Ovary (tissue), 9 donors: ENCODE data around the gene NUDT22. TPM values are rescaled to one million over a fixed set of nuclear protein-coding genes. Genes with fewer than 3 reads are reported as not detected.

ENCODE experiments used
- DNase-seq, 5 donors: peaks; one replicate each; pipeline ENCODE4 v3.0.0-alpha.2; 2019 to 2020
- H3K27ac ChIP-seq, 2 donors: fragments of 200-600 bp; one replicate each; pipeline versions ENCODE4 v1.5.1 to v1.8.0; 2019 to 2022
- H3K27me3 ChIP-seq: fragments of 200-600 bp; one replicate; pipeline ENCODE4 v1.8.0; 2022
- H3K36me3 ChIP-seq: fragments of 200-600 bp; sonication (generic); one replicate; pipeline ENCODE4 v1.5.1; 2019
- H3K4me1 ChIP-seq: one replicate; pipeline ENCODE4 v1.8.1; 2013; ENCODE audit warnings: mild to moderate bottlenecking, moderate library complexity; ENCODE audit not compliant: insufficient read depth
- H3K4me3 ChIP-seq: fragments of 200-600 bp; sonication (generic); one replicate; pipeline ENCODE4 v1.5.1; 2017
- H3K9me3 ChIP-seq, 2 donors: fragments of 200-600 bp in 1 of 2; sonication (generic) in 1 of 2; one replicate each; pipeline versions ENCODE4 v1.5.1 to v1.8.1; 2013 to 2019; ENCODE audit warnings: mild to moderate bottlenecking in 1 of 2, moderate library complexity in 1 of 2
- CTCF ChIP-seq, 3 donors: fragments of 450-650 bp in 2 of 3; fragments of 200-600 bp in 1 of 3; IDR thresholded peaks; one replicate each; pipeline versions ENCODE4 v1.5.1 to v1.8.0; 2016 to 2022; ENCODE audit warnings: antibody characterized with exemption in 3 of 3, mild to moderate bottlenecking in 1 of 3
- EP300 ChIP-seq: sonication (generic); formaldehyde crosslinking; IDR thresholded peaks from one replicate; pipeline ENCODE4 v1.6.1; 2017; ENCODE audit warnings: antibody characterized with exemption
- POLR2A ChIP-seq: fragments of 450-650 bp; IDR thresholded peaks from one replicate; pipeline ENCODE4 v1.6.1; 2017; ENCODE audit warnings: antibody characterized with exemption, mild to moderate bottlenecking, moderate library complexity
- WGBS, 3 donors: extraction: QIAGEN DNeasy Blood & Tissue Kit in 1 of 3; methylation state at CpG; one replicate each; pipeline versions ENCODE4 v1.1.5 to v1.1.7; 2013 to 2017; 5-methylcytosine and 5-hydroxymethylcytosine counted together
- intact Hi-C, 4 donors: fragments of 100-400 bp; cut with DNase I; formaldehyde crosslinking; loops; one replicate each; pipeline versions ENCODE4 v1.11.0 to v1.15.1; 2022 to 2023
- polyA plus RNA-seq, 2 donors: library from polyadenylated mRNA; stranded (reverse); fragments of 200-250 nt in 1 of 2; fragments of 350-450 nt in 1 of 2; fragmentation: Illumina TruSeq in 1 of 2; extraction: RNeasy Lipid Tissue Mini Kit (QIAGEN cat#74804) in 1 of 2; gene quantifications; one replicate each; pipeline ENCODE4 v1.2.3, GENCODE V29; 2013 to 2014
- total RNA-seq, 7 donors: library from RNA; depleted of rRNA in 2 of 7; stranded (reverse); fragments of >200 nt in 2 of 7; fragmentation: NEBNext Ultra II Directional in 3 of 7; extraction: Animal tissue kit (Norgen Biotek cat#: 25700) in 3 of 7; gene quantifications; one replicate each; pipeline versions ENCODE4 v1.1.0 to v1.2.4, GENCODE V29; 2016 to 2023
- donor health status: DM: no; HTN: no; CAD: no; lungs with moderate emphysema.
- donor health status: DM: no; HTN: no; CAD: no.
- donor health status: Bipolar disorder and iron deficiency.
- donor health status: DM: yes; HTN: yes; CAD: no.
- donor health status: DM: no; HTN: no; CAD: no.
- donor health status: DM: yes; HTN: yes; CAD: no.

Gene NUDT22
- total and polyA plus RNA-seq, 9 donors, result 4.8 to 52.7 (median 36.8) TPM

- Histone ChIP-seq H3K4me1 (peaks cover 3% of the 10 kb centered on the region), H3K36me3 (no peaks in the 10 kb centered on the region), H3K9me3 (no peaks in the 10 kb centered on the region), H3K4me3 (no peak overlapping the region), H3K27me3 (no peaks in the 10 kb centered on the region), H3K27ac (no peak overlapping the region)
- peak in 3 of 5 donors; percentile 25 to 36 (median 25) for DNase-seq
- intact Hi-C loops, result no loop called here
- TF ChIP-seq CTCF (IDR thresholded peaks at IDR 0.05), result no peak
- no peak for TF ChIP-seq EP300
- no peak for TF ChIP-seq POLR2A
- WGBS, 3 donors, result 67 to 85% (median 75%) methylated on average over 7 of the region's 7 CpGs
Observed at GRCh38 chr11:64219354-64219684, 6.8 kb upstream of the NUDT22 start.

- 84 to 91% (median 85%) methylated on average over 10 of the region's 10 CpGs for WGBS, 3 donors
- intact Hi-C loops, result no loop called here
- H3K36me3 ChIP-seq, result no peaks in the 10 kb centered on the region
- TF ChIP-seq CTCF (IDR thresholded peaks at IDR 0.05) (no peak), EP300 (no peak), POLR2A (no peak)
- peak in 1 of 5 donors; percentile 20 for DNase-seq
- peaks cover 3% of the 10 kb centered on the region for H3K4me1 ChIP-seq
- no peak overlapping the region for H3K27ac ChIP-seq
- no peaks in the 10 kb centered on the region for H3K27me3 ChIP-seq
- no peaks in the 10 kb centered on the region for H3K9me3 ChIP-seq
- no peak overlapping the region for H3K4me3 ChIP-seq
Observed at GRCh38 chr11:64219755-64220154, 6.3 kb upstream of the NUDT22 start.

- intact Hi-C loops, result no loop called here
- WGBS, 3 donors, result 79 to 83% (median 80%) methylated on average over 16 to 17 of the region's 17 CpGs
- DNase-seq, result no peak
Observed at GRCh38 chr11:64220271-64220670, 5.8 kb upstream of the NUDT22 start.

GRCh38 chr11:64220798-64221197 is 5.3 kb upstream of the NUDT22 start:
- H3K4me3 ChIP-seq, result no peak overlapping the region
- no peaks in the 10 kb centered on the region for H3K9me3 ChIP-seq
- intact Hi-C loops, result no loop called here
- no peaks in the 10 kb centered on the region for H3K36me3 ChIP-seq
- H3K27ac ChIP-seq, result no peak overlapping the region
- peak in 3 of 5 donors; percentile 28 to 45 (median 37) for DNase-seq
- TF ChIP-seq CTCF (IDR thresholded peaks at IDR 0.05), result no peak
- no peak for TF ChIP-seq POLR2A
- peaks cover 8% of the 10 kb centered on the region for H3K4me1 ChIP-seq
- H3K27me3 ChIP-seq, result no peaks in the 10 kb centered on the region
- 84 to 95% (median 85%) methylated on average over 14 of the region's 14 CpGs for WGBS, 3 donors

More at GRCh38 chr11:64220271-64220670, 5.8 kb upstream of the NUDT22 start:
- TF ChIP-seq POLR2A (no peak), CTCF (IDR thresholded peaks at IDR 0.05) (no peak), EP300 (no peak)
- no peak overlapping the region for H3K4me3 ChIP-seq
- H3K4me1 ChIP-seq, result peaks cover 5% of the 10 kb centered on the region
- no peaks in the 10 kb centered on the region for H3K36me3 ChIP-seq
- H3K9me3 ChIP-seq, result no peaks in the 10 kb centered on the region
- H3K27ac ChIP-seq, result no peak overlapping the region
- H3K27me3 ChIP-seq, result no peaks in the 10 kb centered on the region

- no peaks in the 10 kb centered on the region for H3K9me3 ChIP-seq
- intact Hi-C loops, result no loop called here
- no peak overlapping the region for H3K27ac ChIP-seq
- no peaks in the 10 kb centered on the region for H3K27me3 ChIP-seq
- H3K36me3 ChIP-seq, result no peaks in the 10 kb centered on the region
- TF ChIP-seq POLR2A (no peak), EP300 (no peak), CTCF (IDR thresholded peaks at IDR 0.05) (no peak)
- 54 to 69% (median 62%) methylated on average over 9 of the region's 9 CpGs for whole genome bisulfite sequencing, 3 donors
- H3K4me3 ChIP-seq, result no peak overlapping the region
- H3K4me1 ChIP-seq, result peaks cover 20% of the 10 kb centered on the region
- DNase-seq, result no peak
Observed at GRCh38 chr11:64222651-64223000, 3.4 kb upstream of the NUDT22 start.
